Measurements from ENCODE around the gene TGFBR3. TPM values are rescaled to one million over a fixed set of nuclear protein-coding genes. Genes with fewer than 3 reads are reported as not detected.
"Not testable (repeated sequence)": the region's sequence is repeated elsewhere in the genome, so short reads cannot be mapped to it uniquely, and the experiment has no call there.

TGFBR3 gene
- total RNA-seq, 2 experiments from 2014 or later: 31.5 to 36.6 TPM

- Histone ChIP-seq H3K27ac (ENCODE audit: low read depth in 1 of 2, low read length in 2 of 2) (no peak overlapping the region), H3K36me3 (ENCODE audit: insufficient read depth, low read length) (peaks cover 9% of the 10 kb centered on the region), H3K9me3 (ENCODE audit: control insufficient read depth in 1 of 2, insufficient read depth in 1 of 2, low read length in 2 of 2) (no peaks in the 10 kb centered on the region), H3K27me3 (ENCODE audit: control insufficient read depth in 1 of 2, insufficient read depth in 2 of 2, low read length in 2 of 2) (no peaks in the 10 kb centered on the region), H3K4me3 (ENCODE audit: low read length) (no peak overlapping the region), H3K4me1 (ENCODE audit: insufficient read depth, low read length) (no peaks in the 10 kb centered on the region)
- CTCF ChIA-PET: no interaction called here
- no peak for TF ChIP-seq CTCF (IDR thresholded peaks at IDR 0.05)
- H3K36me3 Mint-ChIP-seq (ENCODE audit: low read depth): peaks cover 10% of the 10 kb centered on the region
- no peak for ATAC-seq (ENCODE audit: poor library complexity)
- POLR2A ChIA-PET: no interaction called here
- no peaks in the 10 kb centered on the region for H3K27me3 Mint-ChIP-seq
- H3K4me1 Mint-ChIP-seq (ENCODE audit: low read depth): no peaks in the 10 kb centered on the region
- no peak overlapping the region for H3K27ac Mint-ChIP-seq
- DNase-seq: no peak
- intact Hi-C loops (cut with DNase I, micrococcal nuclease): no loop called here
- no peaks in the 10 kb centered on the region for H3K9me3 Mint-ChIP-seq
- H3K4me3 Mint-ChIP-seq: no peak overlapping the region
Measured at GRCh38 chr1:91856996-91857395, 29.0 kb downstream of the TGFBR3 start.

- ChIA-PET POLR2A (no interaction called here), CTCF (interaction anchor here (0.9 kb wide), 1 partner anchor 8 kb away, joined by 3 read pairs; no protein-coding TSS in a partner anchor)
- H3K4me3 Mint-ChIP-seq: no peak overlapping the region
Measured at GRCh38 chr1:91854852-91855534, 31.0 kb downstream of the TGFBR3 start.

DNA sequence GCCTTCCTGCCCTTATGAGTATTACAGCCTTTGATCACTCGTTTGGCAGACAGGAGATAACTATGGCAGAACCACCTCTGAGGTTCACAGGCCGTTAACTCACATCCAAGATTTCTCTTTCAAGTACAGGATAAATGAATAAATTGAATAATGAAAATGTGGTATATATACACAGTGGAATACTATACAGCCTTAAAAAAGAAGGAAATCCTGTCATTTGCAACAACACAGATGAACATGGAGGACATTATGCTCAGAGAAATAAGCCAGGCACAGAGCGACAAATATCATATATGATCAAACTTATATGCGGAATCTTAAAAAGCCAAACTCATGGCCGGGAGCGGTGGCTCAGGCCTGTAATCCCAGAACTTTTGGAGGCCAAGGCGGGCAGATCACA, 32.6 kb downstream of the TGFBR3 start:
- Mint-ChIP-seq H3K4me1 (ENCODE audit: low read depth) (no peaks in the 10 kb centered on the region), H3K27ac (no peak overlapping the region), H3K4me3 (no peak overlapping the region), H3K9me3 (no peaks in the 10 kb centered on the region), H3K36me3 (ENCODE audit: low read depth) (no peaks in the 10 kb centered on the region), H3K27me3 (no peaks in the 10 kb centered on the region)
- Histone ChIP-seq H3K4me1 (ENCODE audit: insufficient read depth, low read length) (no peaks in the 10 kb centered on the region), H3K9me3 (ENCODE audit: control insufficient read depth in 1 of 2, insufficient read depth in 1 of 2, low read length in 2 of 2) (no peaks in the 10 kb centered on the region), H3K4me3 (ENCODE audit: low read length) (no peak overlapping the region), H3K27me3 (ENCODE audit: control insufficient read depth in 1 of 2, insufficient read depth in 2 of 2, low read length in 2 of 2) (no peaks in the 10 kb centered on the region), H3K27ac (ENCODE audit: low read depth in 1 of 2, low read length in 2 of 2) (no peak overlapping the region), H3K36me3 (ENCODE audit: insufficient read depth, low read length) (no peaks in the 10 kb centered on the region)
- ChIA-PET POLR2A (no interaction called here), CTCF (no interaction called here)
- ATAC-seq (ENCODE audit: poor library complexity): no peak
- intact Hi-C loops (cut with DNase I, micrococcal nuclease): no loop called here
- DNase-seq: no peak
- no peak for TF ChIP-seq CTCF (IDR thresholded peaks at IDR 0.05)

More at GRCh38 chr1:91854852-91855534, 31.0 kb downstream of the TGFBR3 start:
- Histone ChIP-seq H3K9me3 (ENCODE audit: control insufficient read depth in 1 of 2, insufficient read depth in 1 of 2, low read length in 2 of 2) (no peaks in the 10 kb centered on the region), H3K27ac (ENCODE audit: low read depth in 1 of 2, low read length in 2 of 2) (no peak overlapping the region), H3K4me1 (ENCODE audit: insufficient read depth, low read length) (no peaks in the 10 kb centered on the region), H3K36me3 (ENCODE audit: insufficient read depth, low read length) (peaks cover 2% of the 10 kb centered on the region), H3K27me3 (ENCODE audit: control insufficient read depth in 1 of 2, insufficient read depth in 2 of 2, low read length in 2 of 2) (no peaks in the 10 kb centered on the region), H3K4me3 (ENCODE audit: low read length) (no peak overlapping the region)
- ATAC-seq (ENCODE audit: poor library complexity) (no peak), DNase-seq (no peak)
- Mint-ChIP-seq H3K4me1 (ENCODE audit: low read depth) (no peaks in the 10 kb centered on the region), H3K36me3 (ENCODE audit: low read depth) (peaks cover 6% of the 10 kb centered on the region), H3K27ac (no peak overlapping the region), H3K27me3 (no peaks in the 10 kb centered on the region), H3K9me3 (no peaks in the 10 kb centered on the region)
- intact Hi-C loops (cut with DNase I, micrococcal nuclease): no loop called here
- no peak for TF ChIP-seq CTCF (IDR thresholded peaks at IDR 0.05)

GRCh38 chr1:91852011-91852410, 33.9 kb downstream of the TGFBR3 start:
- CTCF ChIA-PET: interaction anchor here (1.4 kb wide), 1 partner anchor 34 kb away, joined by 3 read pairs; the partner anchor contains the start of gene TGFBR3
- intact Hi-C loops (cut with DNase I, micrococcal nuclease); POLR2A ChIA-PET; H3K4me3 ChIP-seq (ENCODE audit: low read length); H3K9me3 ChIP-seq (ENCODE audit: control insufficient read depth in 1 of 2, insufficient read depth in 1 of 2, low read length in 2 of 2); H3K36me3 ChIP-seq (ENCODE audit: insufficient read depth, low read length); H3K27ac ChIP-seq (ENCODE audit: low read depth in 1 of 2, low read length in 2 of 2); H3K9me3 Mint-ChIP-seq; H3K4me3 Mint-ChIP-seq; H3K27ac Mint-ChIP-seq; H3K27me3 ChIP-seq (ENCODE audit: control insufficient read depth in 1 of 2, insufficient read depth in 2 of 2, low read length in 2 of 2); H3K36me3 Mint-ChIP-seq (ENCODE audit: low read depth); DNase-seq; H3K4me1 ChIP-seq (ENCODE audit: insufficient read depth, low read length); ATAC-seq (ENCODE audit: poor library complexity); H3K4me1 Mint-ChIP-seq (ENCODE audit: low read depth); H3K27me3 Mint-ChIP-seq: not testable (repeated sequence)
